Neural cell (in vitro differentiated cells): ENCODE results near the gene PLEKHG3.

Experiments
- EZH2 ChIP-seq: fragments of 200-600, 300-800 bp; shearing (Covaris generic), sonication (generic); IDR thresholded peaks from 2 replicates; pipeline ENCODE4 v1.6.1; 2014; ENCODE audit warnings: antibody characterized with exemption, low read length, borderline replicate concordance, mild to moderate bottlenecking; ENCODE audit not compliant: insufficient read depth, poor library complexity, severe bottlenecking
- SMC3 ChIP-seq: fragments of 450-650 bp; conservative IDR thresholded peaks from 2 replicates; pipeline ENCODE4 v1.6.1; 2014; ENCODE audit warnings: antibody characterized with exemption, mild to moderate bottlenecking, moderate library complexity; ENCODE audit not compliant: poor library complexity
- TAF1 ChIP-seq: IDR thresholded peaks from 2 replicates; pipeline ENCODE4 v1.6.1; 2012; ENCODE audit warnings: low read depth
- TF ChIP-seq, protein P1 (sequence below): fragments of 450-650 bp; IDR thresholded peaks from 2 replicates; pipeline ENCODE4 v1.5.1; 2014; ENCODE audit warnings: antibody characterized with exemption, mild to moderate bottlenecking, moderate library complexity; ENCODE audit not compliant: poor library complexity, severe bottlenecking
- TF ChIP-seq, protein P2 (sequence below): IDR thresholded peaks from 2 replicates; pipeline ENCODE4 v1.6.1; 2012; ENCODE audit warnings: borderline replicate concordance

- TF ChIP-seq SMC3 (no peak), TAF1 (no peak), EZH2 (no peak)
- TF ChIP-seq, protein P1, sequence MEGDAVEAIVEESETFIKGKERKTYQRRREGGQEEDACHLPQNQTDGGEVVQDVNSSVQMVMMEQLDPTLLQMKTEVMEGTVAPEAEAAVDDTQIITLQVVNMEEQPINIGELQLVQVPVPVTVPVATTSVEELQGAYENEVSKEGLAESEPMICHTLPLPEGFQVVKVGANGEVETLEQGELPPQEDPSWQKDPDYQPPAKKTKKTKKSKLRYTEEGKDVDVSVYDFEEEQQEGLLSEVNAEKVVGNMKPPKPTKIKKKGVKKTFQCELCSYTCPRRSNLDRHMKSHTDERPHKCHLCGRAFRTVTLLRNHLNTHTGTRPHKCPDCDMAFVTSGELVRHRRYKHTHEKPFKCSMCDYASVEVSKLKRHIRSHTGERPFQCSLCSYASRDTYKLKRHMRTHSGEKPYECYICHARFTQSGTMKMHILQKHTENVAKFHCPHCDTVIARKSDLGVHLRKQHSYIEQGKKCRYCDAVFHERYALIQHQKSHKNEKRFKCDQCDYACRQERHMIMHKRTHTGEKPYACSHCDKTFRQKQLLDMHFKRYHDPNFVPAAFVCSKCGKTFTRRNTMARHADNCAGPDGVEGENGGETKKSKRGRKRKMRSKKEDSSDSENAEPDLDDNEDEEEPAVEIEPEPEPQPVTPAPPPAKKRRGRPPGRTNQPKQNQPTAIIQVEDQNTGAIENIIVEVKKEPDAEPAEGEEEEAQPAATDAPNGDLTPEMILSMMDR: no peak
- TF ChIP-seq, protein P2, sequence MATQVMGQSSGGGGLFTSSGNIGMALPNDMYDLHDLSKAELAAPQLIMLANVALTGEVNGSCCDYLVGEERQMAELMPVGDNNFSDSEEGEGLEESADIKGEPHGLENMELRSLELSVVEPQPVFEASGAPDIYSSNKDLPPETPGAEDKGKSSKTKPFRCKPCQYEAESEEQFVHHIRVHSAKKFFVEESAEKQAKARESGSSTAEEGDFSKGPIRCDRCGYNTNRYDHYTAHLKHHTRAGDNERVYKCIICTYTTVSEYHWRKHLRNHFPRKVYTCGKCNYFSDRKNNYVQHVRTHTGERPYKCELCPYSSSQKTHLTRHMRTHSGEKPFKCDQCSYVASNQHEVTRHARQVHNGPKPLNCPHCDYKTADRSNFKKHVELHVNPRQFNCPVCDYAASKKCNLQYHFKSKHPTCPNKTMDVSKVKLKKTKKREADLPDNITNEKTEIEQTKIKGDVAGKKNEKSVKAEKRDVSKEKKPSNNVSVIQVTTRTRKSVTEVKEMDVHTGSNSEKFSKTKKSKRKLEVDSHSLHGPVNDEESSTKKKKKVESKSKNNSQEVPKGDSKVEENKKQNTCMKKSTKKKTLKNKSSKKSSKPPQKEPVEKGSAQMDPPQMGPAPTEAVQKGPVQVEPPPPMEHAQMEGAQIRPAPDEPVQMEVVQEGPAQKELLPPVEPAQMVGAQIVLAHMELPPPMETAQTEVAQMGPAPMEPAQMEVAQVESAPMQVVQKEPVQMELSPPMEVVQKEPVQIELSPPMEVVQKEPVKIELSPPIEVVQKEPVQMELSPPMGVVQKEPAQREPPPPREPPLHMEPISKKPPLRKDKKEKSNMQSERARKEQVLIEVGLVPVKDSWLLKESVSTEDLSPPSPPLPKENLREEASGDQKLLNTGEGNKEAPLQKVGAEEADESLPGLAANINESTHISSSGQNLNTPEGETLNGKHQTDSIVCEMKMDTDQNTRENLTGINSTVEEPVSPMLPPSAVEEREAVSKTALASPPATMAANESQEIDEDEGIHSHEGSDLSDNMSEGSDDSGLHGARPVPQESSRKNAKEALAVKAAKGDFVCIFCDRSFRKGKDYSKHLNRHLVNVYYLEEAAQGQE: no peak
These were observed 18.6 kb upstream of the PLEKHG3 start for GRCh38 chr14:64685371-64686281.
